GM21528 (cell line): Measurements from ENCODE around the gene RASGRP2.

Source experiments
- ATAC-seq: cut with Tn5 transposase; IDR thresholded peaks from one replicate; pipeline ENCODE4 v1.9.1; 2021; ENCODE audit warnings: mild to moderate bottlenecking, moderate library complexity; ENCODE audit not compliant: unreplicated experiment, low FRiP score

RASGRP2 gene

GRCh38 chr11:64772303-64773018, 28.5 kb upstream of the RASGRP2 start:
- no peak for ATAC-seq

GRCh38 chr11:64771861-64772260, 27.9 kb upstream of the RASGRP2 start:
- ATAC-seq, result no peak

- ATAC-seq, result no peak
These were observed 26.2 kb upstream of the RASGRP2 start for GRCh38 chr11:64770120-64770519.

GRCh38 chr11:64769283-64769682, 25.3 kb upstream of the RASGRP2 start:
- ATAC-seq, result no peak

GRCh38 chr11:64768300-64768694, 24.4 kb upstream of the RASGRP2 start:
- no peak for ATAC-seq

- ATAC-seq, result no peak
These were observed 23.7 kb upstream of the RASGRP2 start for GRCh38 chr11:64767344-64768299.

GRCh38 chr11:64766881-64767280, 22.9 kb upstream of the RASGRP2 start:
- no peak for ATAC-seq

- ATAC-seq, result no peak
These were observed 22.1 kb upstream of the RASGRP2 start for GRCh38 chr11:64765851-64766665.

- ATAC-seq, result no peak
These were observed 21.4 kb upstream of the RASGRP2 start for GRCh38 chr11:64765291-64765850.

GRCh38 chr11:64764753-64765152, 20.8 kb upstream of the RASGRP2 start:
- no peak for ATAC-seq

- no peak for ATAC-seq
These were observed 20.2 kb upstream of the RASGRP2 start for GRCh38 chr11:64764040-64764611.

- no peak for ATAC-seq
These were observed 19.6 kb upstream of the RASGRP2 start for GRCh38 chr11:64763526-64764039.

GRCh38 chr11:64762674-64763525, 19.0 kb upstream of the RASGRP2 start:
- ATAC-seq, result no peak

- no peak for ATAC-seq
These were observed 18.3 kb upstream of the RASGRP2 start for GRCh38 chr11:64762277-64762673.

- no peak for ATAC-seq
These were observed 16.9 kb upstream of the RASGRP2 start for GRCh38 chr11:64760759-64761420.

- no peak for ATAC-seq
These were observed 16.1 kb upstream of the RASGRP2 start, which contains the start of gene PYGM for GRCh38 chr11:64759722-64760719. Gene PYGM (minus strand): TSS chr11:64759974. CDS start chr11:64759898, 76 bp downstream.

- no peak for ATAC-seq
These were observed 15.3 kb upstream of the RASGRP2 start for GRCh38 chr11:64759131-64759721.
